Natural killer cell (primary cell): ENCODE results near the gene KRT2. TPM values are rescaled to one million over a fixed set of nuclear protein-coding genes. Genes with fewer than 3 reads are reported as not detected.

ENCODE experiments used
- ATAC-seq, 3 donors: fragments of 150-1000 bp in 2 of 3; fragments of 200-7000 bp in 1 of 3; cut with Tn5 transposase; 1 replicate in 1 of 3; 2 replicates in 2 of 3; pipeline ENCODE4 v1.10.0; 2021; ENCODE audit warnings: mild to moderate bottlenecking in 2 of 3, moderate library complexity in 2 of 3
- DNase-seq, 2 donors: peaks; one replicate each; pipeline versions ENCODE4 v3.0.0 to v3.0.0-alpha.2; 2013 to 2021; ENCODE audit warnings: mixed read lengths in 1 of 2
- H3K27ac ChIP-seq: one replicate; pipeline ENCODE4 v1.5.1; 2013; ENCODE audit warnings: mild to moderate bottlenecking, low read length
- H3K27me3 ChIP-seq: one replicate; pipeline ENCODE4 v1.6.1; 2013; ENCODE audit warnings: low read length; ENCODE audit not compliant: control insufficient read depth, insufficient read depth
- H3K36me3 ChIP-seq: one replicate; pipeline ENCODE4 v1.6.1; 2013; ENCODE audit warnings: low read length; ENCODE audit not compliant: control insufficient read depth, insufficient read depth
- H3K4me1 ChIP-seq: one replicate; pipeline ENCODE4 v1.6.1; 2013; ENCODE audit warnings: low read length; ENCODE audit not compliant: control insufficient read depth, insufficient read depth
- H3K4me3 ChIP-seq: one replicate; pipeline ENCODE4 v1.5.1; 2013; ENCODE audit warnings: low read length
- H3K9me3 ChIP-seq: one replicate; pipeline ENCODE4 v1.6.1; 2013; ENCODE audit warnings: low read length; ENCODE audit not compliant: control insufficient read depth, insufficient read depth
- H3K27ac Mint-ChIP-seq, 2 donors: one replicate each; pipeline ENCODE4 v1.8.0; 2022; ENCODE audit warnings: mild to moderate bottlenecking in 2 of 2, mixed read lengths in 2 of 2, moderate library complexity in 1 of 2
- H3K27me3 Mint-ChIP-seq, 2 donors: one replicate each; pipeline ENCODE4 v1.8.0; 2022; ENCODE audit warnings: low read depth in 2 of 2, mixed read lengths in 2 of 2
- H3K36me3 Mint-ChIP-seq: one replicate; pipeline ENCODE4 v1.8.0; 2022; ENCODE audit warnings: mixed read lengths
- H3K4me1 Mint-ChIP-seq, 2 donors: one replicate each; pipeline ENCODE4 v1.8.0; 2022; ENCODE audit warnings: mixed read lengths in 2 of 2
- H3K4me3 Mint-ChIP-seq: one replicate; pipeline ENCODE4 v1.8.0; 2022; ENCODE audit warnings: mild to moderate bottlenecking, moderate library complexity, mixed read lengths
- H3K9me3 Mint-ChIP-seq, 2 donors: one replicate each; pipeline ENCODE4 v1.8.0; 2022; ENCODE audit warnings: mixed read lengths in 2 of 2
- CTCF ChIP-seq: fragments of 200-600 bp; IDR thresholded peaks from one replicate; pipeline ENCODE4 v1.8.0; 2022; ENCODE audit warnings: antibody characterized with exemption
- WGBS: methylation state at CpG from one replicate; pipeline ENCODE4 v1.1.7; 2013; ENCODE audit warnings: missing lambda C conversion rate; ENCODE audit not compliant: insufficient coverage; 5-methylcytosine and 5-hydroxymethylcytosine counted together
- intact Hi-C: fragments of 100-400 bp; cut with micrococcal nuclease; formaldehyde crosslinking; loops from one replicate; pipeline ENCODE4 v1.14.2; 2022
- total RNA-seq, 4 donors: library from RNA; stranded (reverse); fragments of 120-200 nt in 1 of 4; gene quantifications; one replicate each; pipeline versions ENCODE4 v1.2.3 to v1.2.4, GENCODE V29; 2013 to 2022

The KRT2 gene
- total RNA-seq, 3 donors from 2014 or later (not counting 1 experiment from before 2014, with no cell fraction given): 0.63 to 1.4 (median 0.66) TPM

- Mint-ChIP-seq H3K4me3 (peak overlapping the region; percentile 42), H3K36me3 (no peaks in the 10 kb centered on the region), H3K27me3 (no peaks in the 10 kb centered on the region), H3K27ac (peak overlapping the region; percentile 83 to 98), H3K9me3 (no peaks in the 10 kb centered on the region), H3K4me1 (peaks cover 58 to 63% of the 10 kb centered on the region in 2 donors)
- intact Hi-C loops: no loop called here
- 73% methylated on average over 3 of the region's 4 CpGs for WGBS
- Histone ChIP-seq H3K27me3 (no peaks in the 10 kb centered on the region), H3K4me3 (no peak overlapping the region), H3K36me3 (no peaks in the 10 kb centered on the region), H3K4me1 (peaks cover 42% of the 10 kb centered on the region), H3K27ac (no peak overlapping the region), H3K9me3 (peaks cover 3% of the 10 kb centered on the region)
- TF ChIP-seq CTCF: no peak
- ATAC-seq: no peak
- no peak for DNase-seq
Observed at GRCh38 chr12:52641468-52641867, 10.5 kb downstream of the KRT2 start.

GRCh38 chr12:52637299-52637698 is 14.7 kb downstream of the KRT2 start:
- peak overlapping the region; percentile 76 to 79 for H3K27ac Mint-ChIP-seq
- 91% methylated on average over 4 of the region's 4 CpGs for WGBS

GRCh38 chr12:52636592-52637258 is 15.3 kb downstream of the KRT2 start:
- Mint-ChIP-seq H3K9me3 (no peaks in the 10 kb centered on the region), H3K27me3 (no peaks in the 10 kb centered on the region), H3K36me3 (no peaks in the 10 kb centered on the region), H3K4me3 (peak overlapping the region; percentile 61), H3K4me1 (peaks cover 60 to 61% of the 10 kb centered on the region in 2 donors), H3K27ac (peak overlapping the region; percentile 76 to 79)
- no peak for DNase-seq
- Histone ChIP-seq H3K4me3 (no peak overlapping the region), H3K27ac (no peak overlapping the region), H3K27me3 (no peaks in the 10 kb centered on the region), H3K36me3 (no peaks in the 10 kb centered on the region), H3K9me3 (no peaks in the 10 kb centered on the region), H3K4me1 (peaks cover 24% of the 10 kb centered on the region)
- TF ChIP-seq CTCF: no peak
- WGBS: 65% methylated on average over 5 of the region's 5 CpGs
- intact Hi-C loops: loop anchor here (1.0 kb wide), 2 partner anchors 9 to 69 kb away; no protein-coding TSS in a partner anchor
- peak; percentile 15 to 57 (median 53) for ATAC-seq

More at GRCh38 chr12:52637299-52637698, 14.7 kb downstream of the KRT2 start:
- TF ChIP-seq CTCF: no peak
- Mint-ChIP-seq H3K27me3 (no peaks in the 10 kb centered on the region), H3K36me3 (no peaks in the 10 kb centered on the region), H3K4me1 (peaks cover 60% of the 10 kb centered on the region in 2 donors), H3K9me3 (no peaks in the 10 kb centered on the region), H3K4me3 (peak overlapping the region; percentile 61)
- Histone ChIP-seq H3K27me3 (no peaks in the 10 kb centered on the region), H3K27ac (no peak overlapping the region), H3K36me3 (no peaks in the 10 kb centered on the region), H3K9me3 (no peaks in the 10 kb centered on the region), H3K4me1 (peaks cover 24% of the 10 kb centered on the region), H3K4me3 (no peak overlapping the region)
- DNase-seq (no peak), ATAC-seq (no peak)
- intact Hi-C loops: no loop called here
